Measurements from ENCODE around the gene ATXN7L1.

Gene ATXN7L1

DNA sequence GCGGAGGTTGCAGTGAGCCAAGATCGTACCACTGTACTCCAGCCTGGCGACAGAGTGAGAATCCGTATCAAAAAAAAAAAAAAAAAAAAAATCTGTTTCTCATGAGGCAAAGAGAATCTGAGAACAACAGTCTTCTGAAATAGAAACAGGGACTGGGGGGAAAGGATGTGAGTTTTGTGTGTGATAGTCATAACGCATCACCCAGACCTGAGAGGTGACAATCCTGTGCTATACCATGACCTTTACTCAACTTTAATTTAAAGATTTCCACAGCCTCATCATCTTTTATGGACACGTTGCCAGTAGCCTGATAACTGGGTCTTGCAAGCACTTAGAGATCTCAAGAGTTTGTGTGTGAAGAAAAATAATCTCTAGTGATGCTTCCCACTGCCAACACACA is 2.3 kb downstream of the ATXN7L1 start (continued):
- TF ChIP-seq, protein P1, sequence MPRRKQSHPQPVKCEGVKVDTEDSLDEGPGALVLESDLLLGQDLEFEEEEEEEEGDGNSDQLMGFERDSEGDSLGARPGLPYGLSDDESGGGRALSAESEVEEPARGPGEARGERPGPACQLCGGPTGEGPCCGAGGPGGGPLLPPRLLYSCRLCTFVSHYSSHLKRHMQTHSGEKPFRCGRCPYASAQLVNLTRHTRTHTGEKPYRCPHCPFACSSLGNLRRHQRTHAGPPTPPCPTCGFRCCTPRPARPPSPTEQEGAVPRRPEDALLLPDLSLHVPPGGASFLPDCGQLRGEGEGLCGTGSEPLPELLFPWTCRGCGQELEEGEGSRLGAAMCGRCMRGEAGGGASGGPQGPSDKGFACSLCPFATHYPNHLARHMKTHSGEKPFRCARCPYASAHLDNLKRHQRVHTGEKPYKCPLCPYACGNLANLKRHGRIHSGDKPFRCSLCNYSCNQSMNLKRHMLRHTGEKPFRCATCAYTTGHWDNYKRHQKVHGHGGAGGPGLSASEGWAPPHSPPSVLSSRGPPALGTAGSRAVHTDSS (tag by site-specific recombination; IDR thresholded peaks at IDR 0.05) = no peak
- no peak for TF ChIP-seq ZNF621 (tag by site-specific recombination; IDR thresholded peaks at IDR 0.05)
- TF ChIP-seq ZNF433 (tag by site-specific recombination; IDR thresholded peaks at IDR 0.05; ENCODE audit: low read depth) = no peak
- TF ChIP-seq ZNF707 (tag by site-specific recombination; IDR thresholded peaks at IDR 0.05) = no peak
- TF ChIP-seq ZNF837 (tag by site-specific recombination; IDR thresholded peaks at IDR 0.05) = no peak
- TF ChIP-seq, protein P2, sequence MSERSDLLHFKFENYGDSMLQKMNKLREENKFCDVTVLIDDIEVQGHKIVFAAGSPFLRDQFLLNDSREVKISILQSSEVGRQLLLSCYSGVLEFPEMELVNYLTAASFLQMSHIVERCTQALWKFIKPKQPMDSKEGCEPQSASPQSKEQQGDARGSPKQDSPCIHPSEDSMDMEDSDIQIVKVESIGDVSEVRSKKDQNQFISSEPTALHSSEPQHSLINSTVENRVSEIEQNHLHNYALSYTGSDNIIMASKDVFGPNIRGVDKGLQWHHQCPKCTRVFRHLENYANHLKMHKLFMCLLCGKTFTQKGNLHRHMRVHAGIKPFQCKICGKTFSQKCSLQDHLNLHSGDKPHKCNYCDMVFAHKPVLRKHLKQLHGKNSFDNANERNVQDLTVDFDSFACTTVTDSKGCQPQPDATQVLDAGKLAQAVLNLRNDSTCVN (tag by site-specific recombination; optimal IDR thresholded peaks at IDR 0.05) = no peak

DNA sequence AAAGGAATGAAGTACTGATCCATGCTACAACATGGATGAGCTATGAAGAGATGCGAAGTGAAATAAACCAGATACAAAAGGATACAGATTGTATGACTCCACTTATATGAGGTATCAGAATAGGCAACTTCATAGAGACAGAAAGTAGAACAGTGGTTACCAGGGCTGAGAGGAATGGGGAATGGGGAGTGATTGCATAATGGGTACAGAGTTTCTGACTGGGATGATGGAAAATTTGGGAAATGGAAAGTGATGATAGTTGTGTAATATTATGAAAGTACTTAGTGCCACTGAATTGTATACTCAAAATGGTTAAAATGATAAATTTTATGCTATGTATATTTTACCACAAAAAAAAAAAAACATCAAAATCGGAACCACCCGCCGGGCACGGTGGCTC is 3.9 kb downstream of the ATXN7L1 start:
- TF ChIP-seq, protein P3, sequence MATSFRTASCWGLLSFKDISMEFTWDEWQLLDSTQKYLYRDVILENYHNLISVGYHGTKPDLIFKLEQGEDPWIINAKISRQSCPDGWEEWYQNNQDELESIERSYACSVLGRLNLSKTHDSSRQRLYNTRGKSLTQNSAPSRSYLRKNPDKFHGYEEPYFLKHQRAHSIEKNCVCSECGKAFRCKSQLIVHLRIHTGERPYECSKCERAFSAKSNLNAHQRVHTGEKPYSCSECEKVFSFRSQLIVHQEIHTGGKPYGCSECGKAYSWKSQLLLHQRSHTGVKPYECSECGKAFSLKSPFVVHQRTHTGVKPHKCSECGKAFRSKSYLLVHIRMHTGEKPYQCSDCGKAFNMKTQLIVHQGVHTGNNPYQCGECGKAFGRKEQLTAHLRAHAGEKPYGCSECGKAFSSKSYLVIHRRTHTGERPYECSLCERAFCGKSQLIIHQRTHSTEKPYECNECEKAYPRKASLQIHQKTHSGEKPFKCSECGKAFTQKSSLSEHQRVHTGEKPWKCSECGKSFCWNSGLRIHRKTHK (tag by site-specific recombination; IDR thresholded peaks at IDR 0.05) = no peak
- TF ChIP-seq ZNF146 (tag by site-specific recombination; IDR thresholded peaks at IDR 0.05) = no peak
- no peak for TF ChIP-seq ZNF404 (tag by site-specific recombination; IDR thresholded peaks at IDR 0.05)
- H3K27ac ChIP-seq (ENCODE audit: extremely low read depth, low read depth, low read length) = no peak overlapping the region
- CTCF ChIA-PET = interaction anchor here (0.7 kb wide), 1 partner anchor 24 kb away, joined by 3 read pairs; no protein-coding TSS in a partner anchor
- H3K9me3 ChIP-seq (ENCODE audit: control insufficient read depth, insufficient read depth, low read depth, low read length) = no peaks in the 10 kb centered on the region
- H3K36me3 ChIP-seq (ENCODE audit: control insufficient read depth in 2 of 2, insufficient read depth in 1 of 2, low read length in 2 of 2) = no peaks in the 10 kb centered on the region
- POLR2A ChIA-PET = no interaction called here
- no peak overlapping the region for H3K4me3 ChIP-seq (ENCODE audit: low read depth, low read length)
- no peaks in the 10 kb centered on the region for H3K4me1 ChIP-seq (ENCODE audit: control insufficient read depth, insufficient read depth, low read length)

DNA sequence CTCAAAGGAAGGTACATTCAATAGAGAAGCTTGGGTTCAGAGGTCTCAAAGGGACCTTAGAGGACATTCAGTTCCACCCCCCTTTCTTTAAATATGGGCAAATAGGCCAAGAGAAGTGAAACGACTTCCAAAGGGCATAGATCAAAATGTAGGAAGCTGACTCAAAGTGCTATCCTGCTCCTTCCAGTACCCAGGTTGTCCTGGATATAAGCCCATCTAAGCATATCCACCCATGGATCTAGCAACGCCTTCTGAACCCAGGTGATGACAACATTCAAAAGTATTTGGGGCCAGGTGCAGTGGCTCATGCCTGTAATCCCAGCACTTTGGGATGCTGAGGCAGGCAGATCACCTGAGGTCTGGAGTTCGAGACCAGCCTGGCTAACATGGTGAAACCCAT is 5.3 kb downstream of the ATXN7L1 start:
- no peak for TF ChIP-seq ZFP69B (tag by site-specific recombination; IDR thresholded peaks at IDR 0.05)
- TF ChIP-seq, protein P4, sequence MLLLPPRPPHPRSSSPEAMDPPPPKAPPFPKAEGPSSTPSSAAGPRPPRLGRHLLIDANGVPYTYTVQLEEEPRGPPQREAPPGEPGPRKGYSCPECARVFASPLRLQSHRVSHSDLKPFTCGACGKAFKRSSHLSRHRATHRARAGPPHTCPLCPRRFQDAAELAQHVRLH (tag by site-specific recombination; IDR thresholded peaks at IDR 0.05) = no peak
- TF ChIP-seq, protein P5, sequence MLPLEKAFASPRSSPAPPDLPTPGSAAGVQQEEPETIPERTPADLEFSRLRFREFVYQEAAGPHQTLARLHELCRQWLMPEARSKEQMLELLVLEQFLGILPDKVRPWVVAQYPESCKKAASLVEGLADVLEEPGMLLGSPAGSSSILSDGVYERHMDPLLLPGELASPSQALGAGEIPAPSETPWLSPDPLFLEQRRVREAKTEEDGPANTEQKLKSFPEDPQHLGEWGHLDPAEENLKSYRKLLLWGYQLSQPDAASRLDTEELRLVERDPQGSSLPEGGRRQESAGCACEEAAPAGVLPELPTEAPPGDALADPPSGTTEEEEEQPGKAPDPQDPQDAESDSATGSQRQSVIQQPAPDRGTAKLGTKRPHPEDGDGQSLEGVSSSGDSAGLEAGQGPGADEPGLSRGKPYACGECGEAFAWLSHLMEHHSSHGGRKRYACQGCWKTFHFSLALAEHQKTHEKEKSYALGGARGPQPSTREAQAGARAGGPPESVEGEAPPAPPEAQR (tag by site-specific recombination; IDR thresholded peaks at IDR 0.05) = no peak
- TF ChIP-seq ZNF350 (tag by site-specific recombination; IDR thresholded peaks at IDR 0.05) = no peak
- no peak for TF ChIP-seq ZNF423 (tag by site-specific recombination; IDR thresholded peaks at IDR 0.05)
- ChIA-PET CTCF (interaction anchor here (0.5 to 1.4 kb wide), 2 partner anchors 106 to 114 kb away, joined by 3 to 4 read pairs; no protein-coding TSS in a partner anchor), POLR2A (no interaction called here)
- Histone ChIP-seq H3K4me1 (ENCODE audit: control insufficient read depth, insufficient read depth, low read length) (no peaks in the 10 kb centered on the region), H3K9me3 (ENCODE audit: control insufficient read depth, insufficient read depth, low read depth, low read length) (no peaks in the 10 kb centered on the region), H3K4me3 (ENCODE audit: low read depth, low read length) (no peak overlapping the region), H3K27ac (ENCODE audit: extremely low read depth, low read depth, low read length) (no peak overlapping the region), H3K36me3 (ENCODE audit: control insufficient read depth in 2 of 2, insufficient read depth in 1 of 2, low read length in 2 of 2) (no peaks in the 10 kb centered on the region)

Measured in HEK293 (cell line).